HEK293 (cell line): Measurements from ENCODE around the gene CACNA1D.

Experiments
- CTCF ChIA-PET: fragments of 350-600 bp; formaldehyde crosslinking; extraction: SDS; loops from one replicate; lab custom pipeline; 2021; ENCODE audit warnings: antibody characterized with exemption; lab: Yijun Ruan, JAX
- POLR2A ChIA-PET: fragments of 300-600 bp; formaldehyde crosslinking; extraction: SDS; loops from one replicate; lab custom pipeline; 2020; ENCODE audit warnings: antibody characterized with exemption, inconsistent platforms; lab: Yijun Ruan, JAX
- H3K27ac ChIP-seq: fragments of 200-500 bp; sonication (Bioruptor generic); 2 replicates; pipeline ENCODE4 v1.5.1; 2014; ENCODE audit warnings: low read depth, low read length, control low read depth, inconsistent platforms; ENCODE audit errors: extremely low read depth
- H3K36me3 ChIP-seq, 2 experiments: fragments of 200-500 bp in 1 of 2; sonication (Bioruptor generic) in 1 of 2; 1 replicate in 1 of 2; 2 replicates in 1 of 2; pipeline ENCODE4 v1.5.1; 2014 to 2017; ENCODE audit warnings: inconsistent platforms in 2 of 2, low read length in 2 of 2; ENCODE audit not compliant: control insufficient read depth in 2 of 2, insufficient read depth in 1 of 2
- H3K4me1 ChIP-seq: fragments of 200-500 bp; sonication (Bioruptor generic); 2 replicates; pipeline ENCODE4 v1.5.1; 2014; ENCODE audit warnings: mild to moderate bottlenecking, low read length, inconsistent platforms; ENCODE audit not compliant: control insufficient read depth, insufficient read depth
- H3K4me3 ChIP-seq: 2 replicates; pipeline ENCODE4 v1.5.1; 2011; ENCODE audit warnings: low read depth, mild to moderate bottlenecking, control low read depth, low read length, moderate library complexity
- H3K9me3 ChIP-seq: fragments of 200-500 bp; sonication (Bioruptor generic); 2 replicates; pipeline ENCODE4 v1.5.1; 2014; ENCODE audit warnings: low read depth, low read length, inconsistent platforms; ENCODE audit not compliant: control insufficient read depth, insufficient read depth
- GLI4 ChIP-seq: fragments of 450-650 bp; formaldehyde crosslinking; IDR thresholded peaks from 2 replicates; pipeline ENCODE4 v1.5.1; 2016; ENCODE audit warnings: missing biosample characterization, missing genetic modification characterization
- RBAK ChIP-seq: fragments of 450-650 bp; formaldehyde crosslinking; IDR thresholded peaks from 2 replicates; pipeline ENCODE4 v1.5.1; 2016; ENCODE audit warnings: missing biosample characterization, missing genetic modification characterization
- SETDB1 ChIP-seq: IDR thresholded peaks from one replicate; pipeline ENCODE4 v1.6.1; 2017; ENCODE audit warnings: mild to moderate bottlenecking, low read length, moderate library complexity, mixed read lengths; ENCODE audit not compliant: insufficient read length
- TRIM28 ChIP-seq: IDR thresholded peaks from 2 replicates; pipeline ENCODE4 v1.6.1; 2011; ENCODE audit warnings: low read length, control low read depth, borderline replicate concordance
- ZBTB1 ChIP-seq: fragments of 450-650 bp; formaldehyde crosslinking; IDR thresholded peaks from 2 replicates; pipeline ENCODE4 v1.5.1; 2016; ENCODE audit warnings: missing biosample characterization, missing genetic modification characterization
- ZIC2 ChIP-seq: fragments of 450-650 bp; formaldehyde crosslinking; IDR thresholded peaks from 2 replicates; pipeline ENCODE4 v1.5.1; 2016; ENCODE audit warnings: missing biosample characterization, missing genetic modification characterization
- ZNF133 ChIP-seq: fragments of 450-650 bp; formaldehyde crosslinking; IDR thresholded peaks from 2 replicates; pipeline ENCODE4 v1.5.1; 2016; ENCODE audit warnings: missing biosample characterization, missing genetic modification characterization
- ZNF138 ChIP-seq: fragments of 450-650 bp; formaldehyde crosslinking; IDR thresholded peaks from 2 replicates; pipeline ENCODE4 v1.5.1; 2016; ENCODE audit warnings: missing biosample characterization, missing genetic modification characterization, borderline replicate concordance
- ZNF169 ChIP-seq: fragments of 450-650 bp; formaldehyde crosslinking; IDR thresholded peaks from 2 replicates; pipeline ENCODE4 v1.5.1; 2016; ENCODE audit warnings: missing biosample characterization, missing genetic modification characterization
- ZNF214 ChIP-seq: fragments of 450-650 bp; formaldehyde crosslinking; IDR thresholded peaks from 2 replicates; pipeline ENCODE4 v1.5.1; 2017; ENCODE audit warnings: missing biosample characterization, mild to moderate bottlenecking, missing genetic modification characterization, borderline replicate concordance
- ZNF239 ChIP-seq: fragments of 450-650 bp; formaldehyde crosslinking; IDR thresholded peaks from 2 replicates; pipeline ENCODE4 v1.5.1; 2016; ENCODE audit warnings: missing biosample characterization, missing genetic modification characterization
- ZNF24 ChIP-seq: fragments of 450-650 bp; formaldehyde crosslinking; IDR thresholded peaks from 2 replicates; pipeline ENCODE4 v1.5.1; 2016; ENCODE audit warnings: missing biosample characterization, missing genetic modification characterization
- ZNF248 ChIP-seq: fragments of 450-650 bp; formaldehyde crosslinking; IDR thresholded peaks from 2 replicates; pipeline ENCODE4 v1.5.1; 2017; ENCODE audit warnings: missing biosample characterization, missing genetic modification characterization
- ZNF266 ChIP-seq: fragments of 450-650 bp; formaldehyde crosslinking; IDR thresholded peaks from 2 replicates; pipeline ENCODE4 v1.5.1; 2016; ENCODE audit warnings: missing biosample characterization, missing genetic modification characterization, low read depth
- ZNF324 ChIP-seq: fragments of 450-650 bp; formaldehyde crosslinking; IDR thresholded peaks from 2 replicates; pipeline ENCODE4 v1.5.1; 2016; ENCODE audit warnings: missing biosample characterization, missing genetic modification characterization
- ZNF341 ChIP-seq: fragments of 450-650 bp; formaldehyde crosslinking; IDR thresholded peaks from 2 replicates; pipeline ENCODE4; 2016; ENCODE audit warnings: low read depth, missing biosample characterization, missing genetic modification characterization
- ZNF501 ChIP-seq: fragments of 450-650 bp; formaldehyde crosslinking; IDR thresholded peaks from 2 replicates; pipeline ENCODE4 v1.5.1; 2016; ENCODE audit warnings: missing biosample characterization, missing genetic modification characterization
- ZNF510 ChIP-seq: fragments of 450-650 bp; formaldehyde crosslinking; IDR thresholded peaks from 2 replicates; pipeline ENCODE4 v1.5.1; 2018; ENCODE audit warnings: mild to moderate bottlenecking, missing genetic modification characterization, missing biosample characterization; ENCODE audit not compliant: insufficient replicate concordance
- ZNF558 ChIP-seq: fragments of 450-650 bp; formaldehyde crosslinking; IDR thresholded peaks from 2 replicates; pipeline ENCODE4 v1.5.1; 2016; ENCODE audit warnings: missing biosample characterization, missing genetic modification characterization
- ZNF621 ChIP-seq: fragments of 450-650 bp; formaldehyde crosslinking; IDR thresholded peaks from 2 replicates; pipeline ENCODE4 v1.5.1; 2017; ENCODE audit warnings: missing biosample characterization, missing genetic modification characterization
- ZNF624 ChIP-seq: fragments of 450-650 bp; formaldehyde crosslinking; IDR thresholded peaks from 2 replicates; pipeline ENCODE4 v1.5.1; 2017; ENCODE audit warnings: missing biosample characterization, missing genetic modification characterization
- ZNF76 ChIP-seq: fragments of 450-650 bp; formaldehyde crosslinking; IDR thresholded peaks from 2 replicates; pipeline ENCODE4; 2016; ENCODE audit warnings: low read depth, missing biosample characterization, missing genetic modification characterization, borderline replicate concordance
- ZNF776 ChIP-seq: fragments of 450-650 bp; formaldehyde crosslinking; IDR thresholded peaks from 2 replicates; pipeline ENCODE4 v1.5.0; 2017; ENCODE audit warnings: missing biosample characterization, missing genetic modification characterization, borderline replicate concordance
- ZNF777 ChIP-seq: fragments of 450-650 bp; formaldehyde crosslinking; IDR thresholded peaks from 2 replicates; pipeline ENCODE4 v1.5.1; 2017; ENCODE audit warnings: missing biosample characterization, missing genetic modification characterization, borderline replicate concordance
- ZNF830 ChIP-seq: fragments of 450-650 bp; IDR thresholded peaks from 2 replicates; pipeline ENCODE4 v1.5.0; 2018; ENCODE audit warnings: missing biosample characterization, missing genetic modification characterization, low read depth, mild to moderate bottlenecking, moderate library complexity
- ZSCAN23 ChIP-seq: fragments of 450-650 bp; formaldehyde crosslinking; IDR thresholded peaks from 2 replicates; pipeline ENCODE4 v1.5.1; 2016; ENCODE audit warnings: missing biosample characterization, missing genetic modification characterization
- TF ChIP-seq, protein P1 (sequence below): fragments of 450-650 bp; formaldehyde crosslinking; IDR thresholded peaks from 2 replicates; pipeline ENCODE4 v1.5.1; 2016; ENCODE audit warnings: missing biosample characterization, missing genetic modification characterization, low read depth
- TF ChIP-seq, protein P2 (sequence below): fragments of 450-650 bp; formaldehyde crosslinking; IDR thresholded peaks from 2 replicates; pipeline ENCODE4 v1.5.1; 2016; ENCODE audit warnings: missing biosample characterization, missing genetic modification characterization, low read depth

The CACNA1D gene

DNA sequence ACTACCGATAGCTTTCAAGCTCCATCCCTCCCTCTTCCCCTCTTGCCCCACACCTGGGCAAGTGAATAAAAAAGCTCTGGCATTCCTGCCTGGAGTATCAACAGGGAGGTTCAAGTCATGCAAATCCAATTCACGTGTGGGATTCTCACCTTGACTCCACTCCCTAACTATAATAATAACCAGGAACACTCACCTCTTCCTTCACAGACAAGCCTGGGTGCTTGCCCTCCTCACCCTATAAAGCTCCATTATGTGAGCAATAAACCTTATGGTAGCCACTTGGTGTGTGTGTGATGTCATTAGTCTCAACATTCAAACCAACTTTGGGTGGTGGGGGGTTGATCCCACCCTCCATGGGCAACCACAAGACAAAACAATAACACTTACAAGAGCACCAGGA, 335.2 kb downstream of the CACNA1D start (continued):
- TF ChIP-seq, protein P1, sequence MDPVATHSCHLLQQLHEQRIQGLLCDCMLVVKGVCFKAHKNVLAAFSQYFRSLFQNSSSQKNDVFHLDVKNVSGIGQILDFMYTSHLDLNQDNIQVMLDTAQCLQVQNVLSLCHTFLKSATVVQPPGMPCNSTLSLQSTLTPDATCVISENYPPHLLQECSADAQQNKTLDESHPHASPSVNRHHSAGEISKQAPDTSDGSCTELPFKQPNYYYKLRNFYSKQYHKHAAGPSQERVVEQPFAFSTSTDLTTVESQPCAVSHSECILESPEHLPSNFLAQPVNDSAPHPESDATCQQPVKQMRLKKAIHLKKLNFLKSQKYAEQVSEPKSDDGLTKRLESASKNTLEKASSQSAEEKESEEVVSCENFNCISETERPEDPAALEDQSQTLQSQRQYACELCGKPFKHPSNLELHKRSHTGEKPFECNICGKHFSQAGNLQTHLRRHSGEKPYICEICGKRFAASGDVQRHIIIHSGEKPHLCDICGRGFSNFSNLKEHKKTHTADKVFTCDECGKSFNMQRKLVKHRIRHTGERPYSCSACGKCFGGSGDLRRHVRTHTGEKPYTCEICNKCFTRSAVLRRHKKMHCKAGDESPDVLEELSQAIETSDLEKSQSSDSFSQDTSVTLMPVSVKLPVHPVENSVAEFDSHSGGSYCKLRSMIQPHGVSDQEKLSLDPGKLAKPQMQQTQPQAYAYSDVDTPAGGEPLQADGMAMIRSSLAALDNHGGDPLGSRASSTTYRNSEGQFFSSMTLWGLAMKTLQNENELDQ (tag by site-specific recombination) = no peak
- TF ChIP-seq ZNF169 (no peak), ZNF558 (no peak), GLI4 (tag by site-specific recombination) (no peak), RBAK (tag by site-specific recombination) (no peak), ZNF76 (tag by site-specific recombination) (no peak)

DNA sequence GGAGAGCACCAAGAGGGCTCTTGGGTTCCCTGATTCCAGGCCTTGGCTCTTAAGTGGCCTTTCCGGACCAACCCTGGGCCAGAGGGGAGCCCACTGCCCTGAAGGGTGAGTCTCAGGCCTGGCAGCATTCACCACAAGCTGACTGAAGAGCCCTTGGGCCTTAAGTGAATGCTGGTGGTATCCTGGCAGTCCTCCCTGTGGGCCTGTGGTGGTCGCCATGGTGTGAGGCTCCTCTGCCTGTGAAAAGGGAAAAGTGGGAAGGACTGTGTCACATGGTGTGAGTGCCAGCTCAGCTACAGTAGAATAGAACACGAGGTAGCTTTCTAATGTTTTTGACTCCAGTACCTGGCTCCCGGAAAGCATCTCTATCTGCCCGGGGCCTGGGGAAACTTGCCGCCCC, 336.5 kb downstream of the CACNA1D start:
- peaks cover 0 to 22% of the 10 kb centered on the region in 2 experiments; a peak in 1 of 3 replicates for H3K36me3 ChIP-seq
- POLR2A ChIA-PET = no interaction called here
- no peaks in the 10 kb centered on the region for H3K4me1 ChIP-seq
- H3K4me3 ChIP-seq = no peak overlapping the region
- H3K9me3 ChIP-seq = no peaks in the 10 kb centered on the region
- TF ChIP-seq ZNF248 = no peak
- no peak for TF ChIP-seq ZNF214 (tag by site-specific recombination)
- no peak overlapping the region for H3K27ac ChIP-seq
- CTCF ChIA-PET = interaction anchor here (0.7 kb wide), 1 partner anchor 91 kb away, joined by 4 read pairs; no protein-coding TSS in a partner anchor

DNA sequence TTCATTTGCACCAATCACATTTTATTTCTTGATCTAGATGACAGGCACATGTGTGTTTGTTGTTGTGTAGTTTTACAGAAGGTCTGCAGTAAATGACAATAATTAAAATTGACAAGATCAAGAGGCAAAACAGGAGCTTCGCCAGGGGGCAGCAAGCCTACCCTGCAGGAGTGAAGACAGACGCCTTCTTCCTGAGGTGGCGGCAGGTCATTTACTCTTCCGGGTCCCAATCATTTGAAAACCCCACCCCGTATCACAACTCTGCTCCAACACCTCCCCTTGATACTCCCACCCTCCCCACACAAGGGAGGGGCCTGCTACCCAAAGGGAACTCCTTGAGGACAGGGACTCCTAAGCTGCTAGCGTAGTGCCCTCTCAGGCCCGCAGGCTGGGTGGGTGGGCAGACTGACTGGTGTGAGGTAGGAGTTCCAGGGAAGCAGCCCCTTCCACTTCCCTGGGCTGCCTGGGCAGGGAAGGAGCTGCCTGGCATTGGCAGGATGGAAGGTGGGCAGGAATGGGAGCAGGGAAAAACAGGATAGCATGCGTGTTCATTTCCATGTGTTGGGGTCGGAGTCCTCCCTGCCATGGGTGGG, 338.7 kb downstream of the CACNA1D start:
- no peaks in the 10 kb centered on the region for H3K9me3 ChIP-seq
- TF ChIP-seq SETDB1 = no peak
- TF ChIP-seq ZIC2 (tag by site-specific recombination) = no peak
- TF ChIP-seq ZNF510 (tag by site-specific recombination) = no peak
- TF ChIP-seq ZNF138 = no peak
- no peak for TF ChIP-seq ZNF324 (tag by site-specific recombination)
- TF ChIP-seq ZNF777 (tag by site-specific recombination) = no peak
- TF ChIP-seq ZNF624 (tag by site-specific recombination) = no peak
- TF ChIP-seq ZSCAN23 = no peak
- TF ChIP-seq ZBTB1 (tag by site-specific recombination) = no peak
- TF ChIP-seq ZNF776 (tag by site-specific recombination) = no peak
- ChIA-PET POLR2A (no interaction called here), CTCF (no interaction called here)
- no peak overlapping the region for H3K27ac ChIP-seq
- no peak overlapping the region for H3K4me3 ChIP-seq
- H3K4me1 ChIP-seq = no peaks in the 10 kb centered on the region
- peaks cover 0 to 33% of the 10 kb centered on the region in 2 experiments; a peak in 1 of 3 replicates for H3K36me3 ChIP-seq

DNA sequence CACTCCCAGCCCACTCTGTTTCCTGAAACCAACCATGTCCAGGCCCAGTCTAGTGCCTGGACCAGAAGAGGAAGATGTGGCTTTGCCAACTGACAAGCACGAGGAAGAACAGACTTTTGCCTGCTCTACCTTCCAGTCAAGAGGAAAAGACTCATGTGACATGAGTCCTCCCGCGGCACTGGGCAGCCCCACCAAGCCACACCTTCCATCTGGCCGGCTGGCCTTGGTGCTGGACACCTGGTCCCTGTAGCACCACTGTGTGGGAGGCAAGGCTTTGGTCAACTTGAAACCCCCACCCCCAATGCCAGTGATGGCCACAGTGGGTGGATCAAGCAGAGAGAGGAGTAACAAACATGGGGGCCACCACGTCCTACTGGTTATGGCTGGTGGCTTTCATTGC, 339.3 kb downstream of the CACNA1D start:
- peaks cover 0 to 38% of the 10 kb centered on the region in 2 experiments; a peak in 1 of 3 replicates for H3K36me3 ChIP-seq
- H3K27ac ChIP-seq = no peak overlapping the region
- H3K4me1 ChIP-seq = no peaks in the 10 kb centered on the region
- H3K4me3 ChIP-seq = no peak overlapping the region
- H3K9me3 ChIP-seq = no peaks in the 10 kb centered on the region
- CTCF ChIA-PET = interaction anchor here (0.7 kb wide), 1 partner anchor 89 kb away, joined by 3 read pairs; no protein-coding TSS in a partner anchor
- POLR2A ChIA-PET = no interaction called here
- no peak for TF ChIP-seq ZNF341 (tag by site-specific recombination)
- no peak for TF ChIP-seq ZNF133
- TF ChIP-seq TRIM28 = no peak
- TF ChIP-seq ZNF621 = no peak
- no peak for TF ChIP-seq ZNF239 (tag by site-specific recombination)
- TF ChIP-seq, protein P2, sequence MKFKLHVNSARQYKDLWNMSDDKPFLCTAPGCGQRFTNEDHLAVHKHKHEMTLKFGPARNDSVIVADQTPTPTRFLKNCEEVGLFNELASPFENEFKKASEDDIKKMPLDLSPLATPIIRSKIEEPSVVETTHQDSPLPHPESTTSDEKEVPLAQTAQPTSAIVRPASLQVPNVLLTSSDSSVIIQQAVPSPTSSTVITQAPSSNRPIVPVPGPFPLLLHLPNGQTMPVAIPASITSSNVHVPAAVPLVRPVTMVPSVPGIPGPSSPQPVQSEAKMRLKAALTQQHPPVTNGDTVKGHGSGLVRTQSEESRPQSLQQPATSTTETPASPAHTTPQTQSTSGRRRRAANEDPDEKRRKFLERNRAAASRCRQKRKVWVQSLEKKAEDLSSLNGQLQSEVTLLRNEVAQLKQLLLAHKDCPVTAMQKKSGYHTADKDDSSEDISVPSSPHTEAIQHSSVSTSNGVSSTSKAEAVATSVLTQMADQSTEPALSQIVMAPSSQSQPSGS (tag by site-specific recombination) = no peak
- no peak for TF ChIP-seq ZNF501 (tag by site-specific recombination)
- TF ChIP-seq ZNF266 (tag by site-specific recombination) = no peak
- TF ChIP-seq ZNF24 (tag by site-specific recombination) = no peak
- no peak for TF ChIP-seq ZNF830
